Measurements from ENCODE around the gene DAGLA. TPM values are rescaled to one million over a fixed set of nuclear protein-coding genes. Genes with fewer than 3 reads are reported as not detected.

Gene DAGLA
- polyA plus RNA-seq (2011; rRNA removed) (1.1 and 2.5 TPM in 2 replicates), polyA minus RNA-seq (2011; rRNA and poly(A)+ RNA removed) (2.6 and 3.4 TPM in 2 replicates)

DNA sequence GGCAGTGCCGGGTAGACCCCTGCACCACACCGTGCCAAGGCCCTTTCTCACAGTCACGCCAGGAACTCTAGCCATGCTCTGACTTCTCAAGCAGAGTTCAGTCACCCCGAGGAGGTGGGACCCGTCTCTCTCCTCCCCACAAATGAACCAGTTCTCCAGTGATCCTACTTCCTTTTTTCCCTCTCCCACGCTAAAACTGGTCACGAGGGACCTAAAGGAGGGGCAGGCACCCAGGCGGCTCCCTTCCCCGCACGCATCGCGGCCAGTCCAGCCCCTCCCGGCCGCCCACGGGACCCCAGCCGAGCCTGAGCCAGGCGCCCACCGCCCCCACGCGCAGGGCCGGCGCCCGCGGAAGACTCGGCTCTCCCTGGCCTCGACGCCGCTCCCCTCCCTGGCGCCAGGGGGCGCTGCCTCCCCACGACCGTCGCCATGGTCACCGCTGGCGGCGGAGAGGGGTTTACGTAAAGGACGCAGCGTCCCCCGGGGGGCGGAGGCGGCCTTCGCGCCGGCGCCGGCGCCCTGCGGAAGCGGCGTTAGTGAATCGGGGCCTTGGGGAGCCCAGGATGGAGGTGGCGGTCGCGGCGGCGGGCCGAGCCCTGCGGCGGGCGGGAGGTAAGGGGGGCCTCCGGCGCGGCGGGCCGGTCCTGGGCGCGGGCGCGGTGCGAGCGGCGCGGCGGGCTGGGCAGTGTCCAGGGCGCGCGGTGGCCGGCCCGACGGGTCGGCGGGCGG lies at the start of gene DAGLA:
DAGLA (plus strand) TSS at position 499 of the 729 bp plus-strand sequence. CDS start 39,765 bp downstream, outside the sequence.
- DNase-seq (ENCODE audit: low read depth): no peak
- ChIA-PET CTCF (interaction anchor here (0.5 to 2.3 kb wide), 14 partner anchors 8 to 164 kb away, joined by 3 to 19 read pairs (median 4); no protein-coding TSS in a partner anchor), POLR2A (no interaction called here)
- Histone ChIP-seq H3K36me3 (ENCODE audit: control insufficient read depth, insufficient read depth, low read length) (no peaks in the 10 kb centered on the region), H3K4me3 (ENCODE audit: low read depth, low read length) (peak within 1 kb of the TSS; percentile 66), H3K27me3 (ENCODE audit: control insufficient read depth, insufficient read depth, low read length) (peaks cover 21% of the 10 kb centered on the region)
- TF ChIP-seq, protein P1, sequence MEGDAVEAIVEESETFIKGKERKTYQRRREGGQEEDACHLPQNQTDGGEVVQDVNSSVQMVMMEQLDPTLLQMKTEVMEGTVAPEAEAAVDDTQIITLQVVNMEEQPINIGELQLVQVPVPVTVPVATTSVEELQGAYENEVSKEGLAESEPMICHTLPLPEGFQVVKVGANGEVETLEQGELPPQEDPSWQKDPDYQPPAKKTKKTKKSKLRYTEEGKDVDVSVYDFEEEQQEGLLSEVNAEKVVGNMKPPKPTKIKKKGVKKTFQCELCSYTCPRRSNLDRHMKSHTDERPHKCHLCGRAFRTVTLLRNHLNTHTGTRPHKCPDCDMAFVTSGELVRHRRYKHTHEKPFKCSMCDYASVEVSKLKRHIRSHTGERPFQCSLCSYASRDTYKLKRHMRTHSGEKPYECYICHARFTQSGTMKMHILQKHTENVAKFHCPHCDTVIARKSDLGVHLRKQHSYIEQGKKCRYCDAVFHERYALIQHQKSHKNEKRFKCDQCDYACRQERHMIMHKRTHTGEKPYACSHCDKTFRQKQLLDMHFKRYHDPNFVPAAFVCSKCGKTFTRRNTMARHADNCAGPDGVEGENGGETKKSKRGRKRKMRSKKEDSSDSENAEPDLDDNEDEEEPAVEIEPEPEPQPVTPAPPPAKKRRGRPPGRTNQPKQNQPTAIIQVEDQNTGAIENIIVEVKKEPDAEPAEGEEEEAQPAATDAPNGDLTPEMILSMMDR (IDR thresholded peaks at IDR 0.05; ENCODE audit: insufficient read depth, low read depth, low read length): peak; percentile 72

DNA sequence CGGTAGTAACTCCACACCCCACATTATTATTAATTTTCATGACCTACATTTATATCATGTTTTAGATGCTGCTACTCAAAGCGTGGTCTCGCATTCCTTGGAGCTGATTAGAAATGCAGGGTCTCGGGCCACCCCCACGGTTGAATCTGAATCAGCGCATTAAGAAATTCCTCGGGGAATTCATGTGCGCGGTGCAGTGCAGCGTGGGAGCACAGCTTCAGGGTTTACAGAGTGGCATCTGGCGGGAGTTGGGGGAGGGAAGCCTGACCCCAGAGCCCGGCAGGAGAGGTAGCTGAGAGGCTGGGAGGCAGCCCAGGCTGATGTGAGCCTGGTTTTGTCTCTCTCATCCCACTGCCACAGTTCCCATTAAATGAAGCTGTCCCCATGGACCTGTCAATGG lies 48.1 kb upstream of the DAGLA start:
- Histone ChIP-seq H3K36me3 (ENCODE audit: control insufficient read depth, insufficient read depth, low read length) (no peaks in the 10 kb centered on the region), H3K4me3 (ENCODE audit: low read depth, low read length) (no peak overlapping the region), H3K27me3 (ENCODE audit: control insufficient read depth, insufficient read depth, low read length) (peaks cover 6% of the 10 kb centered on the region)
- DNase-seq (ENCODE audit: low read depth): no peak
- TF ChIP-seq, protein P1 (IDR thresholded peaks at IDR 0.05; ENCODE audit: insufficient read depth, low read depth, low read length): no peak
- POLR2A ChIA-PET: no interaction called here
- CTCF ChIA-PET: interaction anchor here (1.5 to 11.6 kb wide), 4 partner anchors 51 to 185 kb away, joined by 3 to 93 read pairs (median 46); no protein-coding TSS in a partner anchor

GRCh38 chr11:61635304-61635703 lies 44.9 kb upstream of the DAGLA start:
- ChIA-PET POLR2A (no interaction called here), CTCF (interaction anchor here (1.2 to 11.6 kb wide), 6 partner anchors 13 to 188 kb away, joined by 4 to 93 read pairs (median 7); no protein-coding TSS in a partner anchor)
- Histone ChIP-seq H3K27me3 (ENCODE audit: control insufficient read depth, insufficient read depth, low read length) (peaks cover 6% of the 10 kb centered on the region), H3K4me3 (ENCODE audit: low read depth, low read length) (no peak overlapping the region), H3K36me3 (ENCODE audit: control insufficient read depth, insufficient read depth, low read length) (no peaks in the 10 kb centered on the region)
- DNase-seq (ENCODE audit: low read depth): no peak
- TF ChIP-seq, protein P1 (IDR thresholded peaks at IDR 0.05; ENCODE audit: insufficient read depth, low read depth, low read length): no peak

- ChIA-PET POLR2A (no interaction called here), CTCF (interaction anchor here (1.2 to 11.6 kb wide), 5 partner anchors 12 to 189 kb away, joined by 4 to 93 read pairs (median 8); no protein-coding TSS in a partner anchor)
- no peak for DNase-seq (ENCODE audit: low read depth)
- TF ChIP-seq, protein P1 (IDR thresholded peaks at IDR 0.05; ENCODE audit: insufficient read depth, low read depth, low read length): no peak
- Histone ChIP-seq H3K27me3 (ENCODE audit: control insufficient read depth, insufficient read depth, low read length) (peaks cover 5% of the 10 kb centered on the region; the same call in 1 of the 2 replicates), H3K4me3 (ENCODE audit: low read depth, low read length) (no peak overlapping the region), H3K36me3 (ENCODE audit: control insufficient read depth, insufficient read depth, low read length) (no peaks in the 10 kb centered on the region)
Measured at GRCh38 chr11:61635787-61636186, 44.4 kb upstream of the DAGLA start.

DNA sequence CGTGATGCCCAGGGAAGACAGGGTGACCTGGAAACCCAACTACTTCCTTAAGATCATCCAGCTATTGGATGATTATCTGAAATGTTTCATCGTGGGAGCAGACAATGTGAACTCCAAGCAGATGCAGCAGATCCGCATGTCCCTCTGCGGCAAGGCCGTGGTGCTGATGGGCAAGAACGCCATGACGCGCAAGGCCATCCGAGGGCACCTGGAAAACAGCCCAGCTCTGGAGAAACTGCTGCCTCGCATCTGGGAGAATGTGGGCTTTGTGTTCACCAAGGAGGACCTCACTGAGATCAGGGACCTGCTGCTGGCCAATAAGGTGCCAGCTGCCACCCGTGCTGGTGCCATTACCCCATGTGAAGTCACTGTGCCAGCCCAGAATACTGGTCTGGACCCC lies 43.5 kb upstream of the DAGLA start:
- TF ChIP-seq, protein P1 (IDR thresholded peaks at IDR 0.05; ENCODE audit: insufficient read depth, low read depth, low read length): no peak
- Histone ChIP-seq H3K27me3 (ENCODE audit: control insufficient read depth, insufficient read depth, low read length) (peaks cover 5% of the 10 kb centered on the region; the same call in 1 of the 2 replicates), H3K36me3 (ENCODE audit: control insufficient read depth, insufficient read depth, low read length) (no peaks in the 10 kb centered on the region), H3K4me3 (ENCODE audit: low read depth, low read length) (no peak overlapping the region)
- no peak for DNase-seq (ENCODE audit: low read depth)
- ChIA-PET POLR2A (no interaction called here), CTCF (interaction anchor here (1.0 to 9.3 kb wide), 9 partner anchors 12 to 191 kb away, joined by 3 to 93 read pairs (median 11); no protein-coding TSS in a partner anchor)

Measured in BJ (cell line).